SKM-1 treated with dmso at 0.1 percent for 144 hours (cell line): ENCODE results near the gene MAPKBP1.

ENCODE experiments used
- DNase-seq: peaks from one replicate; lab custom pipeline; 2025; ENCODE audit not compliant: unreplicated experiment; lab: John Stamatoyannopoulos, UW

MAPKBP1 gene

DNA sequence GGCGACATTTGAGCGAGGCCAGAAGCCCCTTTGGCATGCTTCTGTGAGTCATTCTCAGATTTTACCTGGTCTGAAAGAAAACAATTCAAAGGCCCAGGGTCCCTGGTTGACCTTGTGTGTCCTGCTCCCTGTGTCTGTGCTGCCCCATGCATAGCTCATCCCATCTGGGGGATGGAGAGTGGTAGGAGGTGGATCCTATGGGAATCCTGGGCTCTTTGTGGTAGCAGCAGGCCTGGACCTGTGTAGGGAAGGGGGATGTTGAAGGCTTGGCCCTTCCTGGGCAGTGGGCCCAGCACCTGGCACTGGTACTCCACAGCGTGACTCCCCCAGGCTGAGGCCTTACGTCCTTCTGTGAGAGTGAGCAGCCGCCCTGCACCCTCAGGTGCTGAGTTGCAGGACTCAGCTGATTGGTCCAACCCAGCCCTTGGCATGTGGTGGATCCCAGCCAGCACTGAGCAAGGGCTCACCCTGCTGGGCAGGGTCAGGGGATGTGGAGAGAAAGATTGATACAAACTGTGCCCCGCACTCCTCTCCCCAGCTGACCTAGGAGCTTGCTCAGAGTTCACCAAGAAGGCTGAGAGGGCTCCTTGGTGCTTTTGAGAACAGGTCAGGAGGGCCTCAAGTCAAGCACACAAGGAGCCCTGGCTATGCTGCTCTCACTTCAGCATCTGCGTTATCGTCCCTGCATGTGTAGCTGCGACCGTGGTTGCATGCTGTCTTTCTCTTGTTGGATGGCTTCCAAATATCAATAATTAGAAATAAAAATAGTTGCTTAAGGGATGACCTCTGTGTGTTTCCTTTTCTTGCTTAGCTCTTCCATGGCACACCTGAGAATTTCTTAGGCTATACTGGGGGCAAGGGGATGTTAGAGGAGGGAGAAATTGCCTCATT is 32.3 kb downstream of the MAPKBP1 start:
- DNase-seq: no peak

DNA sequence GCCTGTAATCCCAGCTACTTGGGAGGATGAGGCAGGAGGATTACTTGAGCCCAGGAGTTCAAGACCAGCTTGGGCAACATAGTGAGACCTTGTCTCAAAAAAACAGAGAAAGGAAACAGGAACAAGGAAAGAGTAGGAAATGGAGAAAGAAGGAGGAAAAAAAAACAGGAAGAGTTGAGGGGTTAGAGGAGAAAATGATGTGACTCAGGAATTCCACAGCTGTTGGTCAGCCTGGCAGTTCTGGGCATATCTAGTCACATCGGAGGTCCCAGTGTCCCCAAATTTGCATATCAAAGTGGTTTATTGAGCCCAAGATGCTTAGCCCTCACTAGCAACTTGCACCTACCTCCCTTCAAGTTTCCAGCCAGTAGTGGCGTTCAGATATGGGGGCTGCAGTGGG is 34.8 kb downstream of the MAPKBP1 start:
- no peak for DNase-seq

DNA sequence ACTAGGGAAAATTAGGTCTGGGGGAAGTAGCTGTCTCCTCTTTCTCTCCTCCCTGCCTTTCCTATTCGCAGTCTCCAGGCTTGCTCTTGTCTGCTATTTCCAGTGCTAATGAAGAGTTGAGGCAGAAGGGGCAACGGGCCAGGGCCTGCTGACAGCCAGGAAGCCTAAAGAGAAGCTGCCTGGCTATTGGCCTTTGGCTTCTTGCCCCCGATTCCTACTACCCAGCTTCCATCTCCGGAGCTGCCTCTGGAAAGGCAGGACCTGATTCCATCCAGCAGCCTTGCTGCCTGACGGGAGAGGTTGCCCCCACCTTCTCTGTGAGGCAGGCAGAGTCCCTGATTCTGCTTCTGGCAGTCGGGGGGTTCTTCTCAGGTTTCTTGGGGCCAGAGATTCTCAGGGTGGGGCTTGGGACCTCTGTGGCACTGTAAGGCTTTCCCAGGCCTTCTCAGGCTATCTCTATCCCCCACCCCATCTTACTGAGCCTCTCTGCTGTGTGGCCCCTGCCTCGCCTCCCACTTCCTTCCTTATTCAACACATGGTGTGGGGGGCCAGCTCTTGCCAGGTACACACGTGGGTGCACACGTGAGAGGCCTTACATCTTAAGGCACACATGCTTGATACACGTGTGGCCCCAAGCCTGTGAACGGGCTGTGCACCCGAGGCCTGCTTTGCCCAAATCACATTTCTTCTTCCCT is 35.4 kb downstream of the MAPKBP1 start:
- no peak for DNase-seq

GRCh38 chr15:41810651-41811431 is 36.6 kb downstream of the MAPKBP1 start:
- no peak for DNase-seq

DNA sequence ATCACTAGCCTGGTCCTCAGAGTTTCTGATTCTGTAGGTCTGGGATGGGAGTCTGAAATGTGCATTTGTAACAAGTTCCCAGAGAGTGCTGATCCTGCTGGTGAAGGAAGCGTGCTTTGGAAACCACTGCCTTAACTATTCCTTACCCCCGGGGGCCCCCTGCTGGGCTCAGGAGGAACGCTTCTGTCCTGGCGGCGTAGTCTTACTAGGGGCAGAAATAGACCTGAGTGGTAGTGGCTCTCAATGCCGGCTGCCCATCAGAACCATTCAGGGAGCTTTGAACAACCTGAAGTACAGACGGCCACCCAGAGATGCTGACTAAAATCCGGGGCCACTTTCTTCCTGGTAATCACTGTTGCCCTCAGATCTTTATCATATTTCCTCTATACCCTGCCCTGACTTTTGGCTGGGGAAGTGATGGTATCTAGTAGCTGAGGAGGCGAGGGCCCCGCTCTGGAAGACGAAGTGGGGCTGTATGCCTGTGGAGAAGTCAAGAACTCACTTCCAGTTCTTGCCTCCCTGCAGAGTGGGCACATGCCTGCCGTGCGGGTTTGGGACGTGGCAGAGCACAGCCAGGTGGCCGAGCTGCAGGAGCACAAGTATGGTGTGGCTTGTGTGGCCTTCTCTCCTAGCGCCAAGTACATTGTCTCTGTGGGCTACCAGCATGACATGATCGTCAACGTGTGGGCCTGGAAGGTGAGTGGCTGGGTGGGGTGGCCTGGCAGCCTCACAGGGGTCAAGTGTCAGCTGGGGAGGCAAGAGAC is 37.3 kb downstream of the MAPKBP1 start:
- DNase-seq: peak; percentile 62

DNA sequence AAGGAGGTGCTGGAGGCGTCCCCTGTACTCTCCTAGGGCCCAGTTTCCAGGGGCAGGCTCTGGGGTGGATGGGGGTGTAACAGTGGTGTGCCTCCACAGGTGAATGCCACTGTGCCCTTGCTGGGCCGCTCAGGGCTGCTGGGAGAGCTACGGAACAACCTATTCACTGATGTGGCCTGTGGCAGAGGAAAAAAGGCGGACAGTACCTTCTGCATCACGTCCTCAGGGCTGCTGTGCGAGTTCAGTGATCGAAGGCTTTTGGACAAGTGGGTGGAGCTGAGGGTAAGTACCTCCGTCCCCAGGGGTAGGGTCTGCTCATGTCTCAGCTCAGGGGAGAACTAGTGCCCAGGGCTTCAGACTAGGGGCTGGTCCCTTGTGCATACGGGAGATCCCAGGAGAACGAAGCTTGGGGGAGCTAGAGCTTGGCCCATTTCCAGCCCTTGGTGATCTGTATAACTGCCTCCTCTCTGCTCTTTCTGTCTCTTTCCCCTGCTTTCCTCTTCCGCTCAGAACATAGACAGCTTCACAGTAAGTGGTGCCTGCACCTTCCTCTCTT is 38.6 kb downstream of the MAPKBP1 start:
- DNase-seq: no peak

DNA sequence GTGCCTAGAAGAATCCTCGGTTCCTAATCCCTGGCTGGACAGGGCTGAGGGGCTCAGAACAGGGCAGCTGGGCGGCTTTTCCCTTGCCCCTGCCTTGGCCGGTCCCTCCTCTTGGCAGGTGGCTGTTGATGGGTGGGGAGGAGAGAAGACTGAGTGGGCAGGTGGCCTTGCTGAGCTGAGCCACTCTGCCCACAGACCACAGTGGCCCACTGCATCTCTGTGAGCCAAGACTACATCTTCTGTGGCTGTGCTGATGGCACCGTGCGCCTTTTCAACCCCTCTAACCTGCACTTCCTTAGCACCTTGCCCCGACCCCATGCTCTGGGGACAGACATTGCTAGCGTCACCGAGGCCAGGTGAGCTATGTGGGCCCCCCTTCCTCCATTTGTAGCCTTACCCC is 39.1 kb downstream of the MAPKBP1 start:
- DNase-seq: no peak

DNA sequence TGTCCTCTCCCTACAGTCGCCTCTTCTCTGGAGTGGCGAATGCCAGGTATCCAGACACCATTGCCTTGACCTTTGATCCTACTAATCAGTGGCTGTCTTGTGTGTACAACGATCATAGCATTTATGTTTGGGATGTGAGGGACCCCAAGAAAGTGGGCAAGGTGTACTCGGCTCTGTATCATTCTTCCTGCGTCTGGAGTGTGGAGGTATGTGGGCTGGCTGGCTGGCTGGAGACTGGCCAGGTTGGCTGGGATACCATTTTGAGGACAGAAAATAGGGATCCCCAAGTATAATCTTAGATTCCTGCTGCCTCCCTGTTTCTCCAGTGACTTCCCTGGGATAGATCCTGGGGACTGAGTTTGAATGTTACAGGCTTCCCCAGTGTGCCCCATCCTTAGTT is 40.2 kb downstream of the MAPKBP1 start:
- no peak for DNase-seq

DNA sequence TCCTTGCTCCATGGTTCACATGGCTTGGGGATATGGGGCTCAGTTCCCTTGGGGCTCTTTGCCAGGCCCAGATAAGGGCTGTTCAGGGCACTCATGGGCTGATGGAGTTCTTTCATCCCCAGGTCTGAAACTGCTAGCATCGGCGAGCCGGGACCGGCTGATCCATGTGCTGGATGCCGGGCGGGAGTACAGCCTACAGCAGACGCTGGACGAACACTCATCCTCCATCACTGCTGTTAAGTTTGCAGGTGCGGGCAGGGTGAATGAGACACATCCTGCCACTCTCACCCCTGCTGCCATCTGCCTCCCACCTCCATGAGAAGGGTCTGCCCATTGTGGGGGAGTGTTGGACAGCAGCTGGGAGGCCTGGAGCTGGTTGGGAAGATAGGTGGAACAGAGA is 42.5 kb downstream of the MAPKBP1 start:
- DNase-seq: no peak

GRCh38 chr15:41817327-41817726 is 43.0 kb downstream of the MAPKBP1 start:
- DNase-seq: no peak

- DNase-seq: no peak
Measured at GRCh38 chr15:41817781-41818180, 43.5 kb downstream of the MAPKBP1 start.

- no peak for DNase-seq
Measured at GRCh38 chr15:41819455-41820050, 45.3 kb downstream of the MAPKBP1 start.

GRCh38 chr15:41820791-41821423 is 46.6 kb downstream of the MAPKBP1 start:
- no peak for DNase-seq

GRCh38 chr15:41821831-41822230 is 47.5 kb downstream of the MAPKBP1 start:
- no peak for DNase-seq

DNA sequence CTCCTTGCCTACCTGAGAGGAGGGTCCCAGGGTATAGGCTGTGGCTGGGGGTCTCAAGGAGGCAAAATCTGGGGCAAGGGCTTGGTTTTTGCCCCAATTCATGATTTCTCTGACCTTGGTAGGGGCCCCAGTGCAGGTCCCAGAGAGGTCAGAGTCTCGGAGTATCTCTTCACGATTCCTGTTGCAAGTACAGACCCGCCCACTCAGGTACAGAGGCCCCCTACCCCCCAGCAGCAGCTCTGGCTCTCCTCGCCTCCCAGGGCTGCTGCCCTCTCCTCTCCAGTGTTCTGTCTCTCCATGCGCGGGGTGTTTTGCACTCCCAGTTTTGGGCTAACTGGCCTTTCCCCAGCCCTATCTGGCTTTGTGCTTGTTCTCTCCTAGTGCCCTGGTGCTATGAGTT is 48.2 kb downstream of the MAPKBP1 start:
- DNase-seq: no peak

- no peak for DNase-seq
Measured at GRCh38 chr15:41822957-41823356, 48.7 kb downstream of the MAPKBP1 start.

- DNase-seq: no peak
Measured at GRCh38 chr15:41823502-41823901, 49.2 kb downstream of the MAPKBP1 start.

DNA sequence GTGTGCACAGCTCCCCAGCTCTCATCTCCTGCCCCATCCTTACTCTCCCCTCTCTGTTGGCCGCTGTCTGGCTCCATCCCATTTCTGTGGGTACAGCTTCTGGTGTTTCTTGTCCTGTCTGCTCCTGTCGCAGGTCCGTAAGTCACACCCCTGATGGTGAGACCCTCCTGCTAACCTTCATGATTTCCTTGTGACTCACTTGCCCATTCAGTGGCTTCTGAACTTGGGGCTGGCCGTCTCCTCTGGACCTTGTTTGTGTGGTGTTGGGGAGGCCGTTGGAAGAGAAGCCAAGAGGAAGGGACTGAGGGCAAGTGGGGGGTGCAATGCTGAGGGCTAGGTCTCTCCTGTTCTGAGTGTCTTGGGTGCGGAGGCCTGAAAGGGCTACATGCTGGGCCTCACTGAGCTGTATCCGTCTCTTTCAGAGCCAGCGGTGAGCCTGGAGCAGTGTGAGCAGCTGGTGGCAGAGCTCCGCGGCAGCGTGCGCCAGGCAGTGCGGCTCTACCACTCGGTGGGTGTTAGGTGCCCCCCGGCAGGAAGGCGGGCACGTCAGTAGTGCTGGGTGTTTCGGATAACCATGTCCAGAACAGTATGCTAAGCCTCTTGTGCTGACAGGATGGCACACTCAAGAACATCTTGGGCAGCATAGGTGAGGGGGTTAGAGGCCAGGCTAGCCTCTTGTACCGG is 49.9 kb downstream of the MAPKBP1 start:
- DNase-seq: no peak

GRCh38 chr15:41825145-41825544 is 50.9 kb downstream of the MAPKBP1 start:
- DNase-seq: no peak
